Ovary (tissue), 3 donors: Measurements from ENCODE around the gene DSCAML1.

Source experiments
- EP300 ChIP-seq: sonication (generic); formaldehyde crosslinking; IDR thresholded peaks from one replicate; pipeline ENCODE4 v1.6.1; 2017; ENCODE audit warnings: antibody characterized with exemption
- POLR2A ChIP-seq: fragments of 450-650 bp; IDR thresholded peaks from one replicate; pipeline ENCODE4 v1.6.1; 2017; ENCODE audit warnings: antibody characterized with exemption, mild to moderate bottlenecking, moderate library complexity
- TF ChIP-seq, protein P1 (sequence below), 3 donors: fragments of 450-650 bp in 2 of 3; fragments of 200-600 bp in 1 of 3; IDR thresholded peaks; one replicate each; pipeline versions ENCODE4 v1.5.1 to v1.8.0; 2016 to 2022; ENCODE audit warnings: antibody characterized with exemption in 3 of 3, mild to moderate bottlenecking in 1 of 3
- donor health status: DM: no; HTN: no; CAD: no.

DNA sequence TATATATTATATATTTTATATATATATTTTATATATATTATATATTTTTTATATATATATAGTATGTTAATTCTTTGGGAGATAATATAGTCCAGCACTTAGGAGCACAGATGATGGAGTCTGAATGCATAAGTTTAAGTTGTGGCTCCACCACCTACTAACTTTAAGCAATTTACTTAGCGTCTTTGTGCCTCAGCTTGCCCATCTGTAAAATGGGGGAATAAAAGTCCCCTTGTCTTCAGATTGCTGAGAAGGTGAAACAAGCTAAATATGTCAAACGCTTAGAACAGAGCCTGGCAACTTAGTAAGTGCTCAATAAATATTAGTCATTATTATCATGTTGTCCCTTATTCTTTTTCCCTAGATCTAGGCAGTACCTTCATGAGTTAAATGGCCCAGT is 27.5 kb downstream of the DSCAML1 start:
- TF ChIP-seq, protein P1, sequence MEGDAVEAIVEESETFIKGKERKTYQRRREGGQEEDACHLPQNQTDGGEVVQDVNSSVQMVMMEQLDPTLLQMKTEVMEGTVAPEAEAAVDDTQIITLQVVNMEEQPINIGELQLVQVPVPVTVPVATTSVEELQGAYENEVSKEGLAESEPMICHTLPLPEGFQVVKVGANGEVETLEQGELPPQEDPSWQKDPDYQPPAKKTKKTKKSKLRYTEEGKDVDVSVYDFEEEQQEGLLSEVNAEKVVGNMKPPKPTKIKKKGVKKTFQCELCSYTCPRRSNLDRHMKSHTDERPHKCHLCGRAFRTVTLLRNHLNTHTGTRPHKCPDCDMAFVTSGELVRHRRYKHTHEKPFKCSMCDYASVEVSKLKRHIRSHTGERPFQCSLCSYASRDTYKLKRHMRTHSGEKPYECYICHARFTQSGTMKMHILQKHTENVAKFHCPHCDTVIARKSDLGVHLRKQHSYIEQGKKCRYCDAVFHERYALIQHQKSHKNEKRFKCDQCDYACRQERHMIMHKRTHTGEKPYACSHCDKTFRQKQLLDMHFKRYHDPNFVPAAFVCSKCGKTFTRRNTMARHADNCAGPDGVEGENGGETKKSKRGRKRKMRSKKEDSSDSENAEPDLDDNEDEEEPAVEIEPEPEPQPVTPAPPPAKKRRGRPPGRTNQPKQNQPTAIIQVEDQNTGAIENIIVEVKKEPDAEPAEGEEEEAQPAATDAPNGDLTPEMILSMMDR (IDR thresholded peaks at IDR 0.05), result no peak
- TF ChIP-seq POLR2A (no peak), EP300 (no peak)
